ACC112 (cell line): ENCODE results near the gene TNIK.

ENCODE experiments used
- H2AFZ ChIP-seq: fragments of 200-600 bp; sonication (generic); one replicate; pipeline ENCODE4 v1.6.0; 2017; ENCODE audit warnings: antibody characterized with exemption, low read length; ENCODE audit not compliant: unreplicated experiment
- H3K27ac ChIP-seq: fragments of 200-600 bp; sonication (generic); 2 replicates; pipeline ENCODE4 v1.5.1; 2014; ENCODE audit warnings: low read depth, mild to moderate bottlenecking, antibody characterized with exemption, low read length, moderate library complexity
- H3K27me3 ChIP-seq: fragments of 200-600 bp; sonication (generic); 2 replicates; pipeline ENCODE4 v1.6.1; 2014; ENCODE audit warnings: mild to moderate bottlenecking, antibody characterized with exemption, low read length, moderate library complexity, mixed read lengths; ENCODE audit not compliant: insufficient read depth
- H3K36me3 ChIP-seq: fragments of 200-600 bp; sonication (generic); 2 replicates; pipeline ENCODE4 v1.6.1; 2016; ENCODE audit warnings: mild to moderate bottlenecking, antibody characterized with exemption, low read length, moderate library complexity, mixed read lengths; ENCODE audit not compliant: insufficient read depth
- H3K4me1 ChIP-seq: fragments of 200-600 bp; sonication (generic); one replicate; pipeline ENCODE4 v1.6.1; 2016; ENCODE audit warnings: low read length, mixed read lengths; ENCODE audit not compliant: insufficient read depth, unreplicated experiment, control insufficient read depth
- H3K4me3 ChIP-seq: fragments of 200-600 bp; sonication (generic); 2 replicates; pipeline ENCODE4 v1.5.1; 2014; ENCODE audit warnings: mild to moderate bottlenecking, low read depth, low read length
- H3K79me2 ChIP-seq: fragments of 200-600 bp; sonication (generic); one replicate; pipeline ENCODE4 v1.6.0; 2016; ENCODE audit warnings: low read length; ENCODE audit not compliant: control insufficient read depth, unreplicated experiment, insufficient read depth

The TNIK gene

GRCh38 chr3:171186817-171187500 is 273.2 kb downstream of the TNIK start:
- H3K36me3 ChIP-seq = no peaks in the 10 kb centered on the region
- no peak overlapping the region for H2AFZ ChIP-seq
- no peak overlapping the region for H3K27ac ChIP-seq
- peaks cover 28% of the 10 kb centered on the region for H3K4me1 ChIP-seq
- H3K4me3 ChIP-seq = no peak overlapping the region
- H3K27me3 ChIP-seq = no peaks in the 10 kb centered on the region
- H3K79me2 ChIP-seq = no peaks in the 10 kb centered on the region

GRCh38 chr3:171186383-171186782 is 273.8 kb downstream of the TNIK start:
- Histone ChIP-seq H3K36me3 (no peaks in the 10 kb centered on the region), H3K4me3 (no peak overlapping the region), H3K79me2 (no peaks in the 10 kb centered on the region), H3K27ac (no peak overlapping the region), H3K4me1 (peaks cover 27% of the 10 kb centered on the region), H2AFZ (no peak overlapping the region), H3K27me3 (no peaks in the 10 kb centered on the region)

GRCh38 chr3:171185959-171186358 is 274.2 kb downstream of the TNIK start:
- Histone ChIP-seq H3K4me1 (peaks cover 25% of the 10 kb centered on the region), H3K27me3 (no peaks in the 10 kb centered on the region), H3K27ac (no peak overlapping the region), H2AFZ (no peak overlapping the region), H3K79me2 (no peaks in the 10 kb centered on the region), H3K36me3 (no peaks in the 10 kb centered on the region), H3K4me3 (no peak overlapping the region)

GRCh38 chr3:171184372-171184771 is 275.8 kb downstream of the TNIK start:
- H3K27ac ChIP-seq = no peak overlapping the region
- no peaks in the 10 kb centered on the region for H3K36me3 ChIP-seq
- no peak overlapping the region for H2AFZ ChIP-seq
- no peaks in the 10 kb centered on the region for H3K27me3 ChIP-seq
- no peak overlapping the region for H3K4me3 ChIP-seq
- H3K4me1 ChIP-seq = peaks cover 19% of the 10 kb centered on the region
- H3K79me2 ChIP-seq = no peaks in the 10 kb centered on the region

GRCh38 chr3:171183042-171183441 is 277.2 kb downstream of the TNIK start:
- no peaks in the 10 kb centered on the region for H3K79me2 ChIP-seq
- no peaks in the 10 kb centered on the region for H3K36me3 ChIP-seq
- H3K27me3 ChIP-seq = no peaks in the 10 kb centered on the region
- H3K4me3 ChIP-seq = no peak overlapping the region
- H2AFZ ChIP-seq = no peak overlapping the region
- H3K4me1 ChIP-seq = peaks cover 27% of the 10 kb centered on the region
- no peak overlapping the region for H3K27ac ChIP-seq

- Histone ChIP-seq H3K79me2 (no peaks in the 10 kb centered on the region), H3K36me3 (no peaks in the 10 kb centered on the region), H3K27me3 (no peaks in the 10 kb centered on the region), H3K4me1 (peaks cover 27% of the 10 kb centered on the region), H2AFZ (no peak overlapping the region), H3K27ac (no peak overlapping the region), H3K4me3 (no peak overlapping the region)
These were observed 278.1 kb downstream of the TNIK start for GRCh38 chr3:171181907-171182690.

- Histone ChIP-seq H2AFZ (no peak overlapping the region), H3K27ac (peak overlapping the region; percentile 13; the same call in 1 of the 2 replicates), H3K27me3 (no peaks in the 10 kb centered on the region), H3K4me3 (no peak overlapping the region), H3K36me3 (no peaks in the 10 kb centered on the region), H3K79me2 (no peaks in the 10 kb centered on the region), H3K4me1 (peaks cover 31% of the 10 kb centered on the region)
These were observed 281.5 kb downstream of the TNIK start for GRCh38 chr3:171178714-171179113.

GRCh38 chr3:171177553-171177952 is 282.7 kb downstream of the TNIK start:
- no peak overlapping the region for H3K4me3 ChIP-seq
- no peaks in the 10 kb centered on the region for H3K36me3 ChIP-seq
- H3K27me3 ChIP-seq = no peaks in the 10 kb centered on the region
- no peak overlapping the region for H2AFZ ChIP-seq
- H3K4me1 ChIP-seq = peaks cover 29% of the 10 kb centered on the region
- H3K27ac ChIP-seq = no peak overlapping the region
- no peaks in the 10 kb centered on the region for H3K79me2 ChIP-seq

- Histone ChIP-seq H3K36me3 (no peaks in the 10 kb centered on the region), H3K79me2 (no peaks in the 10 kb centered on the region), H3K4me1 (peaks cover 24% of the 10 kb centered on the region), H3K27ac (no peak overlapping the region), H2AFZ (no peak overlapping the region), H3K27me3 (no peaks in the 10 kb centered on the region), H3K4me3 (no peak overlapping the region)
These were observed 283.1 kb downstream of the TNIK start for GRCh38 chr3:171177056-171177455.

- Histone ChIP-seq H2AFZ (no peak overlapping the region), H3K27me3 (no peaks in the 10 kb centered on the region)
These were observed 283.8 kb downstream of the TNIK start for GRCh38 chr3:171176244-171176933.

More at GRCh38 chr3:171176244-171176933, 283.8 kb downstream of the TNIK start:
- Histone ChIP-seq H3K4me1 (peaks cover 22% of the 10 kb centered on the region), H3K79me2 (no peaks in the 10 kb centered on the region), H3K27ac (no peak overlapping the region), H3K36me3 (no peaks in the 10 kb centered on the region), H3K4me3 (peak overlapping the region; percentile 71; the same call in 1 of the 2 replicates)
